ENCODE measurements around the gene STAB2.
"Not testable (repeated sequence)": the region's sequence is repeated elsewhere in the genome, so short reads cannot be mapped to it uniquely, and the experiment has no call there.

STAB2 gene

DNA sequence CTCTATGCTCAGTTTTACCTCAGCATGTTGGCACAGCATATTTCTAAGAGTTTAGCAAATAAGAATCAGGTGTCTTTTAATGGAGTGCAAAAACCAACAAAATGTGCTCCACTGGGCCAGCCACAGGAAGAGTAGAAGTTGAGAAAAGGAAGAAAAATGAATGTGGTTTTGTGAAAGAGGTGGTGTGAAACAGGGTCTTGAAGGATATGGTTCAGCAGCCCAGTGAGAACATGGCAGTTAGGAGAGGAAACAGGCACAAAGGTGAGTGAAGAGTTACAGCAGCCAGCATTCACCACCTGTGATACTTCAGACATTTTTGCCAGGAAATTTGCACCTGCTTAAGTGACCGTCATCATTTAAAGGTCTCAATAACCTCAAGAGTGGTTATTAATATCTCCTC, 2.4 kb downstream of the STAB2 start:
- no peak for DNase-seq

DNA sequence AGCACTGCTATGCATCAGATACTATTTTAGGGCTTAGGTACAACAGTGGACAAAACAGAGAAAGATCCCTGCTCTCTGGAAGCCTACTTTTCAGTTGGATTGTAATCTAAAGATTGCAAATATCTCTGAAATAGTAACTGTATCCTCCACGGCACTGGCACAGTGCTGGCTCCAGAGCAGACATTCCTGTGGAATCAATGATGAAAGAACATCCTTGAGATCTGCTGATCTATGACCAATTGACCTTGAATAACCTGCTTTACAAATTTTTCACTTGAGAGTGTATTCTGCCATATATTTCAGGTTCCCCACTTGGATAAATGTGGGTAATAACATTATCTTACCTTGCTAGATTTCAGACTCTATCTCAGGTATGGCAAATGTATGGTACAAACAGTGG, 3.2 kb downstream of the STAB2 start:
- no peak for DNase-seq

DNA sequence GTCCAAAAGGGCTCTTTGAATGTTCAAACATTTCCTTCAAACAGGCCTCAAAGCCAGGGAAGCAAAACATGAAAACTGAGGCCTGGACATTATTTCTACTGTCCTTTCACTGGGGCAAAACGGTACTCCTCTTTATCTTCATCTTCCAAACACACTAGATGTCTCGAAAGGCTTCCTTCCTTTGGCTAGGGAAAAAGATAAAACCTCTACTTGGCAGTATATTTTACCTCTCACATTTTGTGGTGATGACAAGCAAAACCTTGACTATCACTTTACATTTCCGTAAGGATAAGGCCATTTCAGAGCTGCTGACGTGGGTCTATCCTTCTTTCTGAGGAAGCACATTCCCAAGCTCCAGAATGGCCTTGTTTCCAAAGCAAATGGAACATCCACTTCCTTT, 9.9 kb downstream of the STAB2 start:
- no peak for DNase-seq

DNA sequence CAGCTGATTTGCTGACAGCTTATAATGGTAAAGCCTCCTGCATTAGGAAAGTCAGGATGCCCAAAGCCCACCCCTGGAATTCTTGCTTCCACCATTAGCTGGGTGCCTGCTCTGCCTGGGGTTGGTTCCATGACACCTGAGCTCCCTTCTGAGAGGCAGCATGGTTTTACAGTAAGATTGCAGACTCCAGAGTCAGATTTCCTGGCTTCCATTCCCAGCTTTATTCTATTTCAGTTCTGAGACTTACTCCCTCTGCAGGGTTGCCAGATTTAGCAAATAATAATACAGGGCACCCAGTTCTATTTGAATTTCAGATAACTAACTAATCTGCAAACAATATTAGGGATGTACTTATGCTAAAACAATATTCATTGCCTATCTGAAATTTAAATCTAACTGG, 12.2 kb downstream of the STAB2 start:
- no peak for DNase-seq

DNA sequence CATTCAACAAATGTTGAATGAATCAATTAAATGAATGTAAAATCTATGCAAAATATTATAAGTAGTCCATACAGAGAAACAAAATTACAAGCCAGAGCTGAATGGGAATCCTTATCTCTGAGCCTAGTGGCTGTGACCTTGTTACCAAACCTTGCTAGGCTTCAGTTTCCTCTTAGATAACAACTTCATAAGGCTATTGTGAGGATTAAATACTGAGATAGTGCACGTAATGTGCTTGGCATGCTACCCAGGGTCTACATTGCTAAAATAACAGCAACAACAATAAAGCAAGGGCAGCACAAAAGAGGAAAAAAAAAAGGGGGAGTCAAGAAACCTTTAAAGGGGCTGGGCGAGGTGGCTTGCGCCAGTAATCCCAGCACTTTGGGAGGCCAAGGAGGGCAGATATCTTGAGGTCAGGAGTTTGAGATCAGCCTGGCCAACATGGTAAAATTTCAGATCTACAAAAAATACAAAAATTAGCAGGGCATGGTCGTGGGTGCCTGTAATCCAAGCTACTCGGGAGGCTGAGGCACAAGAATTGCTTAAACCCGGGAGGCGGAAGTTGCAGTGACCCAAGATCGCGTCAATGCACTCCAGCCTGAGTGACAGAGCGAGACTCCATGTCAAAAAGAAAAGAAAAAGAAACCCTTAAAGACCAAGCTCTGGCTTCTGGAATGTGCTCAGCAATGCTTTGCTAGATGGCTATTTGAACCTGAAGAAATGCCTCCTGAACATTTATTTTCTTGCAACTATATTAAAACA, 14.1 kb downstream of the STAB2 start:
- no peak for DNase-seq

DNA sequence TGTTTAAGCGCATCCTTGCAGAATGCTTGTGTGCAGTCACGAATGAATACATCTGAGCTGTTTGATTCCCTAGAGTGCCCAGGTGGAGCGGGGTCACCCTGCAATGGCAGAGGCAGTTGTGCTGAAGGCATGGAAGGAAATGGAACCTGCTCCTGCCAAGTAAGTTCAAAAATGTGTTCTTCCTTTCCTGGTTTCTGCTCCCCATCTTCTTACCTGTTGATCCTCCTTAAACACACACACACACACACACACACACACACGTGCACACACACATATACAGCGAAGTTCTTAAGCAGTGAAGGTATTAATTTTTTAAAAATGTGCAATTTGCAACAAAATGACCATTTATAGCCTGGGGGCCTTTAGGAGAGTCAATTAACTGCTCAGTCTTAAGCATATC, 33.3 kb downstream of the STAB2 start:
- DNase-seq: no peak

DNA sequence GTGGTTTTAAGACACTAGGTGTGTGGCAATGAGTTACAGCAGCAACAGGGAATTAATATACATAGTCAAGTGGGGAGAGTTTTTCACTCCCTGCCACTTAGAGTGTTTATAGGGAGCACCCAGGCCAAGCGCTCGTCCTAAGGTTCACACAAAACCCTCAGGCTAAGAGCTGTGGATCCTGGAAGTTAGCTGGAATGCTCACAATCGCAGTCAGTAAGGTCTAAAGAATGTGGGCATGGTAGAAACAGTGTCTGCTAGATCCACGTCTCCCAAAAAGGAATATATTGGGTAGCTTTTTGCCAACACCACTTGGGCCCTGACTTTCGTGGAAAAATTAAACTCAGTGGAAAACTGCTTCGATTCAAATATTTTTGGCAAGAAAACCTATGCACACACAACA, 36.6 kb downstream of the STAB2 start:
- DNase-seq: no peak

DNA sequence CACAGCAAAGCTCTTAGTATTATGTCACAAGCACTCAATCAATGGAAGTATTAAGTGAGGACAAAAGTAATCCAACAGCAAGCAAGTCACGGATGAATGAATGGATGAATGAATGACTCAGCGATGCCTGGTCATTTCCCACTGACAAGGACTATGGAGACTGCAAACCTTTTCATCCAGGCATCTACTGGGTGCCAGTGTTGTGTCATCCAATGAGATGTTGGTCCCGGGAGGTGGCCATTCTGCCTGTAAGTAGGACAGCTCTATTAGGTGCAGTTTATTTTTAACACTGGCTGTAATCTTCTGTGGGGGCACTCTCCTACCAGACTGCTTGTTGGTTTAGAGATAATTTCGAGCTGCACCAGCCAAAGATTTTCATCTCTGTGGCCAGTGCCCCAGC, 39.4 kb downstream of the STAB2 start:
- DNase-seq: no peak

DNA sequence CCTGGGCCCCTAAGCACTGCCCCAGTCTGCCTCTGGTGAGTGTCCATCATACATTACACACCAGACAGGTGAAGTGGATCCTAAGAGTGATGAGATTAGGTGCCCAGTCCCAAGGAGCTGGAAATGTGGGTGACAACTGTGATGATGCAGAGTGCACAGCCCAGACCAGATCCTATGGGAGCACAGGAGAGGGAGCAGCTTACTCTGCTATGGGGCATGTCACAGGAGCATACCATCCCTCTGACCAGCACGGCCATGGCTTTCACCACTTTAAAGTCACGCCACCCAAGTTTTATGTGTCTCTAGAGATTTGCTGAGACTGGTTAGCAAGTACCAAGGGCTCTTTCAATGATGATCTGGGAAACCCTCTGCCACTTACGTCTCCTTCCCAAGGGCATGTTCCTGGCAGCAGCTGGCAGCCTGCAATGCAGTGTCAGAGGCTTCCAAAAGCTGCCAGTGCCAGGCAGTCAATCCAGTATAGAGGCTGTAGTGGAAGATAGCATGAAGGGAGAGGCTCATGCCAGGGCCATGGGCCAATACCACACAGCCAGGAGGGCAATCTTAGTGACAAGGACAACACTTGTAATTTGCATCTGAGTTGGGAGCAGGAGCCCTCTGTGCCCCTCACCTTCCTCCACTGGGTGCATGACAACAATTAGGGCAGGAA, 40.2 kb downstream of the STAB2 start:
- no peak for DNase-seq

DNA sequence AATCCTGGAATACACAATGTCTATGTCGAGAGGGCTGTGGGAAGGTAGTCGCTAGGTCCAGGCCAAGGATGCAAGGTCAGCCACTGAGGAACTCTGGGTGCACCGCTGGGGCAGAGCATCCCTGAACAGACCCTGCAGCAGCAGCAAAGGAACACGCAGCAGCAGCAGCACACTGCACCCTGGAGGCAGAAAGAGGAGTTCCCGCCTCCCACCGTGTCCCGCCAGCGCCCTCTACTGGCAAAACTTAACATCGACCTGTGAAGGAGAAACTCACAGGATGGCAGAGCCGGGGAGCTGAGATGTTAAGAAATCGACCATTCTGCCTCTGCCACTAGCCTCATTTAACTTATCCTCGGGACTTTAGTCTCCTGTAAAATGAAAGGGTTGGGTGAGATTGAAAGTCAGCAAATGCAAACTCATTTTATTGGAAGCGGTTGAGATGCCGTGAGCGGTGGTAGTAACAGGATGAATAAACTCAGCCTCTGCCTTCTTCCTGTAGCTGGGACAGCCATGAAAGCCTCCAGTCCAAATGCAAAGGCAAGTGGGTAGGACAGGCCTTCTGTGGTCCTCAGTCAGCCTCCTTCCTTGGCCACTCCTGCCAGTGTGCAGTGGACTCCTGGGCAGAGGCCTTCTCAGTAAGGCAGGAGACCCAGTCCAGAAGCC, 45.6 kb downstream of the STAB2 start:
- DNase-seq: peak; percentile 11

DNA sequence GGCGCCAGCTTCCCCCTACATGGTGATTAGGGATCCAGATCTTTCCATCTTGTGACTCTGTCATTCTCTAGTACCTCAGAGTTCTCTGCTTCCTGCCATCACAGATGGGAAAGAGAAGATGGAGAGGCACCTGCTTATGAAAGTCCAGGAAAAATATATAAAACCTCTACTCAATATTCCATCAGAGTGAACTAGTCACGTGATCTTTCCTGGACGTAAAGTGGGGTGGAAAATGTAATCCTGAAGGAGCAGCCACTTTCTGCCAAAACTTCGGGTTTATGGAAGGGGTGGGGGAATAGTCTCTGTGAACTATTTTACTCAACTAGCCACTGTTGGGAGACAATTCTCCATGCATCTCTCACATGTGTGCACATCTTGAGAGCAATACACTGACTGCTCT, 47.7 kb downstream of the STAB2 start:
- DNase-seq: no peak

DNA sequence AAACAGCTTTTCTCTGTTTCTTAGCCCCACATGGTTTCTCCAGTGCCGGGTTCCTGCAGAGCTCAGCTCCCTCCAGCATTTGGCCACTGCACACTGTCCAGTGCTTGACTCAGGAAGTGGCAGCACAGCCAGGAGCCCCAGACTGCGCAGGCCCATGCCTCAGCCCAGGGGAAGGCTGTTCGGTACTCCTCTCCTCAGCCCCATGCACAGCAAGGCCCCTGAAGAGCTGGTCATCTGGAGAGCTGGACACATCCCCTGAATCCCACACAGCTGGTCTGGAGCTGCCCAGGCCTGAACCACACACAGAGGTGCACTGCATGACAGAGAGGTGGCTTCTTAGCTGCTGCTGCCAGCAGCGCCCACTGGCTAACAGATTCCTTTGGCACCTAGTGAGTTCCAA, 48.3 kb downstream of the STAB2 start:
- no peak for DNase-seq

DNA sequence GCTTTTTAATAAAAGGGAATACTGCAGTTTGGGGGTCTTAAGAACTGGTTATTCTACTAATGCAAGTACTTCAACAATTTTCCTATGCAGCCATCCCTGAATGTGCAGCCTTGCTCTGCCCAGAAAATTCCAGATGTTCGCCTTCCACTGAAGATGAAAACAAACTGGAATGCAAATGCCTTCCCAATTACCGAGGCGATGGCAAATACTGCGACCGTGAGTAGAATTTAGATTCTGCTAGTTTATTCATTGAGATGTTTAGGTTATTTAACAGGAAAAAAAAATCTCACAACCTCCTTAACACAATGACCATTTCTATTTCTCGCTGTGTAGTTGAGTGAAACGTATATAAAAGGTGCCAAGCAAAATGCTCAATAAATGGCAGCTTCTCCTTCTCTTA, 49.9 kb downstream of the STAB2 start:
- no peak for DNase-seq

DNA sequence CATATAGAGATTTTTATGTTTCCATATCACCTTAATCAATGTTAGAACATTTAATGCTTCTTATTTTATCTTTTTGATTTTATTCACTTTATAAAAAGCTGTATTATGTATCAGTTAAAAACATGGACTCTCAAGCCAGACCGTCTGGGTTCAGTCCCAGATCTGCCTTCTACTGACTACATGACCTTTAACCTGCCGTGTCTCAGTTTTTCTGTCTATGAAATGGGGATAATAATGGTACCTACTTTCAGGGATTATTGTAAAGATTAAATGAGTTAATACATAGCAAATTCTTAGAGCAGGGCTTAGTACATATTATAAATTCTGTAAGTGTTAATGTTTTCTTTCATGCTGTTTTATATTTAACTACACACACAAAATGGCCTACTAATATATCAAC, 50.4 kb downstream of the STAB2 start:
- no peak for DNase-seq

DNA sequence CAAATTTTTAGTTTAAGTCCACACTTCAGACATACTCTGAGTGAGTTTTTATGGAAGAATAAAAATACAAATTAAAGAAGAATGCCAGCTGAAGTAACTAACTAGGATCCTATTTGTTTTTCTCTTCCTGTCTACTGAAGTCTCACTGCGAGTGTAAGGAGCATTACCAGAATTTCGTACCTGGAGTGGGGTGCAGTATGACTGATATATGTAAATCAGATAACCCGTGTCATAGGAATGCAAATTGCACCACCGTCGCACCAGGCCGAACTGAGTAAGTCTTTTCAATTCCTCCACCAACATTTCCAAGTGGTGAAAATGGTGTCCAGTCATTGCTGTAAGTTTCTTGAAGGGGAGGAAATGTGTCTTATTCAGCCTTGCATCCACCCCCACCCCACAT, 52.9 kb downstream of the STAB2 start:
- DNase-seq: no peak

DNA sequence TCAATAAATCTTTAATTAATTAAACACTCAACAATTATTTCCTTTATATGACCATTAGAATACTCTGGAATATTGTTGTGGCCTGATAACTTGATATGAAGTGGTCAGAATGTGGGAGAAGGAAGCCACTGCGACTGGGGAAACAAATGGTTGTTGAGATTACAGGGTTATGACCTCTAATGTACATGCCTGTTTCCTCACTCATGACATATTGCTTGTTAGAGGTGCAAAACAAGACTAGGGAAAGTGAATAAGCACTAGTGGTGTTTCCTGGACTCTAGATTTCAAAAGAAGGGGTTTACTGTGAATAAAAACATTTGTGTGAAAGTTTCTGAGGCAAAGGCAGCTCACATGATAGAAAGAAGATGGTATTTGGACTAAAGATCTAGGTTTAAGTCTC, 53.3 kb downstream of the STAB2 start:
- DNase-seq: no peak

DNA sequence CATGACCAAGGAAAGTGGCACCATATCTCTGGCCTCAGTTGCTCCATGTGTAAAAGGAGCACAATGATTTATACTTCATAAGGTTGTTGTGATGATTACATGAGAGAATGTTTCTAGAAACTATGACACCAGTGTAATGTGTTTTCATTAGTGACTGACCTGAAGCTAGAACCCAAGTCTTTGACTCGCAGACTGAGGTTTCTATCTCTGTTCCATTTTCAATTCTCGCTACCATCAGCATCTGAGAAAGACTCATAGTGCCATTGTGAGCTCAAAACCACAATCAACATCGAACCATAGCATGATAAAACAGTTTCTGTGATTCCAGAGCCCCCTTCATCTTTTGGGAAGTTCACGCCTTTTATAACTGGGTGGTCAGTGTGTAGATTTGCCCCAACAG, 53.8 kb downstream of the STAB2 start:
- no peak for DNase-seq

DNA sequence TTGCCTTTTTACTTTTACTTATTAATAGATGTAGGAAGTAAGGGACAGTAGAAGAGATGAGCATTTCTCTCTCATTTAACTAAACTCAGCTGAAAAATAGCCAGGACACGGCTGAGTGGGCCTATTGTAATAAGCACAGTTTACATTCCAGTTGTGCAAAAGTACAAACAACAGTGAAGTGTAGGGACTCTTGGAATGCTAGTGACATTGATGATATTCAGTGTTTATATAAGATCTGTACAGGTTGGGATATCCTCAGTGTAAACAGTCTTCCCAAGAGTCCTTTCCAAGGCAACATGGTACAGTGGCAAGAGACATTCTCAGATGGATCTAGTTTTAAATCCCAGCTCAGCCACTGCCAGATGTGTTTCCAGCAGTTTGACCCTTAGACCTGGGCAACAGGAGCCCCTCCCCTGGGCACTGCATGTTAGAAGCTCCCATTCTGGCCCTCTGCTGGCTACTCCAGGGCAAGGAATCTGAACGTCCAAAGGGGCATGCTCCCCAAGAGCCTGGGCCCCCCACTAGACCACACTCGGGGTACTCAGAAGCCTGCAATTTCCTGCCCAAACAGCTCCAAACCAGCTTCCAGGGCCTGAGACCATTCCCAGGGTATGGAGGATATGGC, 55.3 kb downstream of the STAB2 start:
- no peak for DNase-seq

DNA sequence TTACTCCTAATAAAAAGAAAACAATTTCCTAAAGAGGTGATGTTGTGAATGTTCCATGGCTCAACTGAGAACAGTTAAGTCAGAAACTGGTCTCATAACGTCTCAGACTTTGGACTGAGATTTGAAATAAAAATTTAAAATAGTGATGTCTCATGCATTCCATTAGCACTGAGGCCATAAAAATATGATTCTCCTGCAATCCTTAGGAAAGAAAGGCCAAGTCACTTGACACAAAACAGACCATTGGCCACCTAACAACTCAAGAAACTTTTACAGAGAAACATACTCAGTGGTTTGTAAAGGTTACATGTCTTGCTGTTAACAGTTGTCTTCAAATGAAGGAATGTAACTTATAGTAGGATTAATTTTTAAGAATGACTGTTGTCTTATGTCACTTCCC, 58.1 kb downstream of the STAB2 start:
- DNase-seq: no peak

DNA sequence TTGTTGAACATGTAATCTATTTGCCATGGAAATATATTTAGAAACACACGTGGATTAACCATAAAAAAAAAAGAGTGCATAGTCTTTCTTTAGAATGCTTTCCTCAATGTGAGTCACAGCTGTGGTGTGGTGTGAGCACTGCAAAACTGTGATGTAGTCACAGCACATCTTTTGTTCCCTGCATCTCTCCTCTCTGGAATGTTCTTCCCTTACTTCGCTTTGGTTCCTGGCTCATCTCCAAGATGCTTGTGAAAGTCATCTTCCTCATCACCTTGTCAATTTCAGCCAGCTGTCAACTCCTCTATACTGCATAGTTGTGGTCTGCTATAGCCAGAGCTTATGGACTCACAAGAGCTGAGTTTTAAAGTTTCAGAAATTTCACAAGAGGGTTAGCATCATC, 60.2 kb downstream of the STAB2 start:
- DNase-seq: no peak

DNA sequence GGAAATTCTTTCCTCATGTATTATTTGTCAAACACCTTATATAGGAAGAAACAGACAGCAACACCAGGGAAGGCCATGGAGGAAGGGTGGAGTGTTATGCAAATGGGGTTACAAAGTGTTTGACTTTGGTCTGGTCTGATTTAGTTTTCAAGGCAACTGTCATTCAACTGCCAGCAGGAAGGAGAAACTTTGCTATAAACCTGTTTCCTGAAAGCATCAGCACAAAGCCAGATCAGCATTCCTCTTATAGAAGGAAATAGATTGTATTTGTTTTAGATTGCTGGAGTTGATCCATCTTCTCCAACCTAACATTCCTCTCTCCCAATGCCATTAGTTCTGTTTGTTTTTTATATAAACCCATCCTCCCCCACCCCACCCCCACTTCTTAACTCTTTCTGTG, 65.7 kb downstream of the STAB2 start:
- no peak for DNase-seq

DNA sequence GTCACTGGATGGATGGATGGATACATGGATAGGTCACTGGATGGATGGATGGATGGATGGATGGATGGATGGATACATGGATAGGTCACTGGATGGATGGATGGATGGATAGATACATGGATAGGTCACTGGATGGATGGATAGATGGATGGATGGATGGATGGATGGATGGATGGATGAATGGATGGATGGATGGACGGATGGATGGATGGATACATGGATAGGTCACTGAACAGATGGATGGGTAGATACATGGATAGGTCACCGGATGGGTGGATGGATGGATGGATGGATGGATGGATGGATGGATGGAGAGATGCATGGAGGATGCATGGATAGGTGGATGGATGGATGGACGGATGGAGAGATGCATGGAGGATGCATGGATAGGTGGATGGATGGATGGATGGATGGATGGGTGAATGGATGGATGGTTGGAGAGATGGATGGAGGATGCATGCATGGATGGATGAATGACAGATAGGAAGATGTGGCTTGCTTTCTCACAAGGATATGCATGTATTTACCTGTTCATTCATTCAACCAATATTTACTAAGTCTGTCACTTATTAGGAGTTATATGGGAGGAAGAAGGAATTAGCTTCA, 66.6 kb downstream of the STAB2 start:
- not testable (repeated sequence) for DNase-seq

DNA sequence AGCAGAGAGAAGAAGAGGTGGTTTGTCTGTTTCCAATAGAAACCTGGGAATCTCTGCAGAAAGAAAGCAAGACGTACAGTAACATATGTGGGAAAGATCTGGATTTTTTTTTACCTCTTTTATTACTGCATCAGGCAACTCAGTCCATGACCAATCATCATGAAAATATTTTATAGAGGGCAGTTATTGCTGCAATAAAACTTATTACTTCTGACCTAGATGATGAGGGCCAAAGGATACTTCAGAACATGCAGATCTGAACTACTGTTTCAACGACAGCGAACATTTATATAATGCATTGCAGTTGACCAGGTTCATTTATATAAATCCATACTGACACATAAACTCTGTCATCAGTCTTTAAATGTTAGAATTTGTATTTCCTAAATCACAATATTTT, 67.7 kb downstream of the STAB2 start:
- DNase-seq: no peak

DNA sequence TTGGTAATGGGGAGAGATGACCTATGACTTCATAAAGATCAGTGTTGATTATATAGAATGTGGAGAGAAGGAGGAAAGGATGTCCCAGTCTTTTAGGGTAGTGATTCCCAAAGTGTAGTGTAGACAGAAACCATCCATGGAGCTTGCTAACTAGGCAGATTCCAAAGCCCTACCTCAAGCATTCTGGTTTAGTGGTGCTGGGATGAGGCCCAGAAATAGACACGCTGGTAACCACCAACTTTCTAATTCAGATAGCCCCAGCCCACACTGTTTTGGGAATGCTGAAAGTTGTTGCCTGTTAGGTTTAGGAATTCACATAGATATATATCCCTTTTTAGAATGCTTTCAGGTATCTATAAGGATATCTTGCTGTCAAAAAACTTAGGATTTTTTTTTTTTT, 69.2 kb downstream of the STAB2 start:
- DNase-seq: no peak

All from CD4-positive, alpha-beta T cell treated with Interferon gamma for 1 hour (primary cell).